Measurements from ENCODE around the gene PAFAH2. TPM values are rescaled to one million over a fixed set of nuclear protein-coding genes. Genes with fewer than 3 reads are reported as not detected.

The PAFAH2 gene
- total and polyA plus RNA-seq, 2 of the 13 experiments (the other 11 are each of a cell fraction or from before 2014, with no cell fraction given) = 6.9 to 9.4 TPM

- TF ChIP-seq, protein P1, sequence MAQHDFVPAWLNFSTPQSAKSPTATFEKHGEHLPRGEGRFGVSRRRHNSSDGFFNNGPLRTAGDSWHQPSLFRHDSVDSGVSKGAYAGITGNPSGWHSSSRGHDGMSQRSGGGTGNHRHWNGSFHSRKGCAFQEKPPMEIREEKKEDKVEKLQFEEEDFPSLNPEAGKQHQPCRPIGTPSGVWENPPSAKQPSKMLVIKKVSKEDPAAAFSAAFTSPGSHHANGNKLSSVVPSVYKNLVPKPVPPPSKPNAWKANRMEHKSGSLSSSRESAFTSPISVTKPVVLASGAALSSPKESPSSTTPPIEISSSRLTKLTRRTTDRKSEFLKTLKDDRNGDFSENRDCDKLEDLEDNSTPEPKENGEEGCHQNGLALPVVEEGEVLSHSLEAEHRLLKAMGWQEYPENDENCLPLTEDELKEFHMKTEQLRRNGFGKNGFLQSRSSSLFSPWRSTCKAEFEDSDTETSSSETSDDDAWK (CRISPR knock-in tag; IDR thresholded peaks at IDR 0.05) = no peak
- TF ChIP-seq SIX1 (CRISPR knock-in tag; IDR thresholded peaks at IDR 0.05; ENCODE audit: borderline replicate concordance) (no peak), MIXL1 (CRISPR knock-in tag; IDR thresholded peaks at IDR 0.05) (no peak), HIVEP1 (CRISPR knock-in tag; IDR thresholded peaks at IDR 0.05) (no peak), HNRNPLL (IDR thresholded peaks at IDR 0.05; ENCODE audit: low read depth, low read length, poor library complexity, severe bottlenecking) (peak; percentile 42), MYPOP (CRISPR knock-in tag; IDR thresholded peaks at IDR 0.05) (0 out of 2 replicates have a peak, but pooled peaks have one; percentile 33), SAP130 (CRISPR knock-in tag; IDR thresholded peaks at IDR 0.05; ENCODE audit: low read depth) (0 out of 2 replicates have a peak, but pooled peaks have one; percentile 3), ZNF878 (CRISPR knock-in tag; IDR thresholded peaks at IDR 0.05) (no peak)
- TF ChIP-seq, protein P2, sequence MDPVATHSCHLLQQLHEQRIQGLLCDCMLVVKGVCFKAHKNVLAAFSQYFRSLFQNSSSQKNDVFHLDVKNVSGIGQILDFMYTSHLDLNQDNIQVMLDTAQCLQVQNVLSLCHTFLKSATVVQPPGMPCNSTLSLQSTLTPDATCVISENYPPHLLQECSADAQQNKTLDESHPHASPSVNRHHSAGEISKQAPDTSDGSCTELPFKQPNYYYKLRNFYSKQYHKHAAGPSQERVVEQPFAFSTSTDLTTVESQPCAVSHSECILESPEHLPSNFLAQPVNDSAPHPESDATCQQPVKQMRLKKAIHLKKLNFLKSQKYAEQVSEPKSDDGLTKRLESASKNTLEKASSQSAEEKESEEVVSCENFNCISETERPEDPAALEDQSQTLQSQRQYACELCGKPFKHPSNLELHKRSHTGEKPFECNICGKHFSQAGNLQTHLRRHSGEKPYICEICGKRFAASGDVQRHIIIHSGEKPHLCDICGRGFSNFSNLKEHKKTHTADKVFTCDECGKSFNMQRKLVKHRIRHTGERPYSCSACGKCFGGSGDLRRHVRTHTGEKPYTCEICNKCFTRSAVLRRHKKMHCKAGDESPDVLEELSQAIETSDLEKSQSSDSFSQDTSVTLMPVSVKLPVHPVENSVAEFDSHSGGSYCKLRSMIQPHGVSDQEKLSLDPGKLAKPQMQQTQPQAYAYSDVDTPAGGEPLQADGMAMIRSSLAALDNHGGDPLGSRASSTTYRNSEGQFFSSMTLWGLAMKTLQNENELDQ (CRISPR knock-in tag; IDR thresholded peaks at IDR 0.05; ENCODE audit: borderline replicate concordance) = no peak
These were observed 24.0 kb upstream of the PAFAH2 start, which contains the start of gene EXTL1 (continued) for GRCh38 chr1:26021647-26022403.
